ENCODE measurements around the gene EXOSC9. TPM values are rescaled to one million over a fixed set of nuclear protein-coding genes. Genes with fewer than 3 reads are reported as not detected.

Gene EXOSC9
- total RNA-seq, 1 donor from 2014 or later: 10.6 TPM

DNA sequence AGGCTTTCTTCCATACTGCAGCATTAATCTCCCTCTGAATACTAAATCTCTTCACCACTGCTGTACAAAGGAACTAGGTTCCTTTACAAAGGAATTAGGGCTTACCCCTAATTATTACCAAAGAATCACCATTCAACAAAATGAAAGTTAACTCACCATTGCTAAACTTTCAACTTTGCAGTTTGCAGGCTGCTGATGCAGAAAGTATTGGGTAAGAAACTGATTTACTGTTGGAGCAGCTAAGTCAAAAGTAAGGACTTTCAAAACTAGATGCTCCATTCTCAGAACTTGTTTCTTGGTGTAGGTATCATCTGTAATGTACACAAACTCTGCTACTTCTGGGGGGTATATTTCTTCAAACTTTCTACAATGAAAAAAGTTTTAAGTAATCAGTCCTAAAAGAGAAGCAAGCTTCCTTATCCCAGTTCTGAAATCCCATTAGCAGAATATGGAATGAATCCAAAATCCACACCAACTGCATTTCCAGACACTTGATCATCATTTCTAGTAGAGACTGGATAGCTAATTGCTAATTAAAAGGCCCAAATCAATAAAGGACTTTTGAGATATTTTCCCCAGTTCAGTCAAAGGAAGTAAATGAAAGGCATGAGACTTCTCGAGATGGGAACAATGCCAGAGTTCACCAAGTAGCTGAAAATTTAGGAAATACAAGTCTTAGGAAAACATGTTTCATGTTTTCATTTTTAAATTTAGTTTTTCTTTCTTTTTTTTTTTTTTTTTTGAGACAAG, 18.3 kb downstream of the EXOSC9 start:
- peaks cover 9% of the 10 kb centered on the region for H3K4me1 ChIP-seq

DNA sequence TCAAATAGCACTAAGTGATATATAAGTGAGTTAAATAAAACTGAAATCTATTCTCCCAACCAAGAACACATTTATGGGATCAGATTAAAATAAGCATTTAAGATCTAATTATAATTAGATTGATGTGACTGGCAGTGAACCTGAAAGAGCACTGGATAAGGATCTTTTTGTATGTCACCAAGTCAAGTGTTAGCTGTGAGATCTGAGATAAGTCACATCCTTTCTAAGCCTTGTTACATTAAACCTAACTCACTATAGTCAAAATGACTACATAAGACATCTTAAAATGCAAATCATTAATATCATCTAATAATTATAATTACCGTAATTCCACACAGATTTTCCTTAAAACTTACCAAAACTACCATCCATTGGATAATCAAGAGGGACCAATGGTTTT, 20.9 kb downstream of the EXOSC9 start:
- H3K4me1 ChIP-seq: peaks cover 9% of the 10 kb centered on the region
- no peaks in the 10 kb centered on the region for H3K9me3 ChIP-seq
- TF ChIP-seq POLR2A (IDR thresholded peaks at IDR 0.05) (no peak), POLR2AphosphoS5 (IDR thresholded peaks at IDR 0.05; ENCODE audit: insufficient read depth in 1 of 2, low read depth in 1 of 2) (no peak)
- TF ChIP-seq, protein P1, sequence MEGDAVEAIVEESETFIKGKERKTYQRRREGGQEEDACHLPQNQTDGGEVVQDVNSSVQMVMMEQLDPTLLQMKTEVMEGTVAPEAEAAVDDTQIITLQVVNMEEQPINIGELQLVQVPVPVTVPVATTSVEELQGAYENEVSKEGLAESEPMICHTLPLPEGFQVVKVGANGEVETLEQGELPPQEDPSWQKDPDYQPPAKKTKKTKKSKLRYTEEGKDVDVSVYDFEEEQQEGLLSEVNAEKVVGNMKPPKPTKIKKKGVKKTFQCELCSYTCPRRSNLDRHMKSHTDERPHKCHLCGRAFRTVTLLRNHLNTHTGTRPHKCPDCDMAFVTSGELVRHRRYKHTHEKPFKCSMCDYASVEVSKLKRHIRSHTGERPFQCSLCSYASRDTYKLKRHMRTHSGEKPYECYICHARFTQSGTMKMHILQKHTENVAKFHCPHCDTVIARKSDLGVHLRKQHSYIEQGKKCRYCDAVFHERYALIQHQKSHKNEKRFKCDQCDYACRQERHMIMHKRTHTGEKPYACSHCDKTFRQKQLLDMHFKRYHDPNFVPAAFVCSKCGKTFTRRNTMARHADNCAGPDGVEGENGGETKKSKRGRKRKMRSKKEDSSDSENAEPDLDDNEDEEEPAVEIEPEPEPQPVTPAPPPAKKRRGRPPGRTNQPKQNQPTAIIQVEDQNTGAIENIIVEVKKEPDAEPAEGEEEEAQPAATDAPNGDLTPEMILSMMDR (IDR thresholded peaks at IDR 0.05): no peak
- H3K4me3 ChIP-seq: no peak overlapping the region
- no peak overlapping the region for H3K27ac ChIP-seq
- no peaks in the 10 kb centered on the region for H3K27me3 ChIP-seq
- DNase-seq (ENCODE audit: extremely low spot score in 2 of 2): no peak
- H3K36me3 ChIP-seq: peaks cover 0 to 4% of the 10 kb centered on the region in 2 donors
- intact Hi-C loops (cut with DNase I): no loop called here

More for the DNA sequence above, 18.3 kb downstream of the EXOSC9 start:
- Histone ChIP-seq H3K9me3 (no peaks in the 10 kb centered on the region), H3K36me3 (peaks cover 0 to 21% of the 10 kb centered on the region in 2 donors), H3K27me3 (no peaks in the 10 kb centered on the region), H3K27ac (no peak overlapping the region), H3K4me3 (no peak overlapping the region)
- intact Hi-C loops (cut with DNase I): no loop called here
- TF ChIP-seq, protein P1 (IDR thresholded peaks at IDR 0.05): no peak
- TF ChIP-seq POLR2AphosphoS5 (IDR thresholded peaks at IDR 0.05; ENCODE audit: insufficient read depth in 1 of 2, low read depth in 1 of 2) (no peak), POLR2A (IDR thresholded peaks at IDR 0.05) (no peak)
- no peak for DNase-seq (ENCODE audit: extremely low spot score in 2 of 2)

DNA sequence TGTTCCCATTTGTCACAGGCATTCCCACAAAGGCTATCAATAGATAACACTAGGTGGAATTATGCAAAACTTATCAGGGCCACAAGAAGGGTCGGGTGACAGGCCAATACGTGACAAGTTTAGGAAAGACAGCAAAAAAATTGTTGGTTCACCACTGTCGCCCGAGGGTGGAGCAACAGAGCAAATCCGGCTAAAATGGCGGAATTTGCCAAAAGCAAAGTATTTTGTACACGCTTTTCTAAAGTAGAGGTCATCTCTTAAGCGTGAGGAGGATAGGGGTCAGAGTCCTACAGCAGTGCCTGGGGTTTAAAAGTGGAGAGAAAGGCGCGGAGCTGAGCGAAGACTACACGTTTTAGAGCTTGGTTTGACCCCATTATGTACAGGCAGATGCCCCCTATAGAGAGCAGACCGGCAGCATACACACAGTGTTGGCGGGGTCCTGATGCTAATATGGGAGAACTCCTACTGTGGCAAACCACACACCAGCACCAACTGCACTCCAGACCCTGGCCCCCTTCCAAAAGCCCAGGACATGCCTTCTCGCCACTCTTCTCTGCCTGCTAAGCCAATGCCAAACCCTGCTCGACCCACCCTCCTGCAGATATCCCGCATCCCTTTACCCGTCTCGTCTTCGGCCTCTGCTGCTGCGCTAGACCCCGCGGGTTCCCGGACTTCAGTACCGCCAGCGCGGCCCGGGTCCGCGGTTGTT, 21.8 kb downstream of the EXOSC9 start:
- no peaks in the 10 kb centered on the region for H3K9me3 ChIP-seq
- H3K27ac ChIP-seq: peak overlapping the region; percentile 74
- DNase-seq (ENCODE audit: extremely low spot score in 2 of 2): no peak
- H3K36me3 ChIP-seq: peaks cover 0 to 9% of the 10 kb centered on the region in 2 donors
- no peak for TF ChIP-seq POLR2AphosphoS5 (IDR thresholded peaks at IDR 0.05; ENCODE audit: insufficient read depth in 1 of 2, low read depth in 1 of 2)
- intact Hi-C loops (cut with DNase I): no loop called here
- peak overlapping the region; percentile 57 to 63 for H3K4me3 ChIP-seq
- peaks cover 9% of the 10 kb centered on the region for H3K4me1 ChIP-seq
- no peaks in the 10 kb centered on the region for H3K27me3 ChIP-seq

GRCh38 chr4:121823505-121824170, 22.5 kb downstream of the EXOSC9 start, which contains the start of gene CCNA2:
Gene CCNA2 (minus strand): TSS chr4:121823883. CDS start chr4:121823628, 255 bp downstream.
- peaks cover 9% of the 10 kb centered on the region for H3K4me1 ChIP-seq
- H3K4me3 ChIP-seq: peak within 1 kb of the TSS; percentile 57 to 63
- peak; percentile 97 to 98 for DNase-seq (ENCODE audit: extremely low spot score in 2 of 2)
- H3K36me3 ChIP-seq: peaks cover 0 to 9% of the 10 kb centered on the region in 2 donors
- no peaks in the 10 kb centered on the region for H3K27me3 ChIP-seq
- no peaks in the 10 kb centered on the region for H3K9me3 ChIP-seq
- H3K27ac ChIP-seq: peak within 1 kb of the TSS; percentile 74
- intact Hi-C loops (cut with DNase I): no loop called here
- TF ChIP-seq POLR2AphosphoS5 (IDR thresholded peaks at IDR 0.05; ENCODE audit: insufficient read depth in 1 of 2, low read depth in 1 of 2) (peak; percentile 78 to 95), POLR2A (IDR thresholded peaks at IDR 0.05) (no peak)
- TF ChIP-seq, protein P1 (IDR thresholded peaks at IDR 0.05): no peak

GRCh38 chr4:121824171-121824527, 23.0 kb downstream of the EXOSC9 start:
- TF ChIP-seq, protein P1 (IDR thresholded peaks at IDR 0.05): no peak
- no peak for TF ChIP-seq POLR2AphosphoS5 (IDR thresholded peaks at IDR 0.05; ENCODE audit: insufficient read depth in 1 of 2, low read depth in 1 of 2)
- peak in 1 of 2 donors; percentile 5 for TF ChIP-seq POLR2A (IDR thresholded peaks at IDR 0.05)
- H3K27ac ChIP-seq: peak overlapping the region; percentile 74
- H3K4me3 ChIP-seq: peak overlapping the region; percentile 57 to 63
- DNase-seq (ENCODE audit: extremely low spot score in 2 of 2): no peak
- intact Hi-C loops (cut with DNase I): no loop called here
- no peaks in the 10 kb centered on the region for H3K27me3 ChIP-seq
- H3K4me1 ChIP-seq: peaks cover 9% of the 10 kb centered on the region
- H3K9me3 ChIP-seq: no peaks in the 10 kb centered on the region
- H3K36me3 ChIP-seq: peaks cover 0 to 9% of the 10 kb centered on the region in 2 donors
